Muscle of arm (tissue), 12 donors: ENCODE results near the gene DOCK2. TPM values are rescaled to one million over a fixed set of nuclear protein-coding genes. Genes with fewer than 3 reads are reported as not detected.

Experiments
- DNase-seq: peaks from one replicate; pipeline ENCODE4 v3.0.0-alpha.2; 2013
- polyA plus RNA-seq, 12 donors: library from polyadenylated mRNA; unstranded; fragments of 120-200 nt; gene quantifications; one replicate each; pipeline ENCODE4 v1.2.1, GENCODE V29; 2013; ENCODE audit not compliant: insufficient read length in 12 of 12

Gene DOCK2
- polyA plus RNA-seq, 12 donors: 2.7 to 18.3 (median 3.6) TPM; not detected in 1

DNA sequence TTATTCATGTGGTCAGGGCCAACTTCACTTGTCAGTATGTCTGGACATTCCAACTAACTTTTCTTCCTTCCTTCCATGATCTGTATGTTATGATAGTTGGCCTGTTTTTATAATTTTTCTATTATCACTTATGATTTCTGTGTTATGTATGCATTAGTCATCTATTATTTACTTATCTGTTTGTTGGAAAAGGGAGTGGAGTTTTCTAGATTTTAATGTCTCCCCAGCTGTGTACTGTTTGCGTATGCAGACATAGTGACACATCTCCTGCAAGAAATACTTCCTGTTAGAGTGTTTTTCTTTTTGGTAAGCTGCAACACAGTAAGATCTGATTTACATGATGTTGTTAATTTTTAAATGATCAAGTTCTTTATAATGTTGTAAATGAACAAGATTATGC, 351.9 kb downstream of the DOCK2 start:
- no peak for DNase-seq

DNA sequence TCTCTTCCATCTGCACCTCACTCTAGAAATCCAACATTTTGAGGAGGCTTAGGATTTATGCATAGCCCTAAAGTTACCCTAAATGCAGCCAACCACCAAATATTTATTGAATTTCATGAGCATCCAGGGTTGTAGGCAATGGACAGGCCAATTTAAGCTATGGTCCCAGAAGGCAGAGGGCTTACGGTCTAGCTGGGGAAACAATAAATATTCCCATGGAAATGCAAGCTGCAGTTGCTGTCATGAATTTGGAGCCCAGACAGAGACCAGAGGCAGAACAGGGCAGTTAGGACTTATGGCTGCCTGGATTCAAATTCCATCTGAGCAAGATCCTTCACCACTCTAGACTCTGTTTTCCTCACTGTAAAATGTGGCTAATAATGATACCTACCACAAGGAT, 352.3 kb downstream of the DOCK2 start:
- DNase-seq: no peak

DNA sequence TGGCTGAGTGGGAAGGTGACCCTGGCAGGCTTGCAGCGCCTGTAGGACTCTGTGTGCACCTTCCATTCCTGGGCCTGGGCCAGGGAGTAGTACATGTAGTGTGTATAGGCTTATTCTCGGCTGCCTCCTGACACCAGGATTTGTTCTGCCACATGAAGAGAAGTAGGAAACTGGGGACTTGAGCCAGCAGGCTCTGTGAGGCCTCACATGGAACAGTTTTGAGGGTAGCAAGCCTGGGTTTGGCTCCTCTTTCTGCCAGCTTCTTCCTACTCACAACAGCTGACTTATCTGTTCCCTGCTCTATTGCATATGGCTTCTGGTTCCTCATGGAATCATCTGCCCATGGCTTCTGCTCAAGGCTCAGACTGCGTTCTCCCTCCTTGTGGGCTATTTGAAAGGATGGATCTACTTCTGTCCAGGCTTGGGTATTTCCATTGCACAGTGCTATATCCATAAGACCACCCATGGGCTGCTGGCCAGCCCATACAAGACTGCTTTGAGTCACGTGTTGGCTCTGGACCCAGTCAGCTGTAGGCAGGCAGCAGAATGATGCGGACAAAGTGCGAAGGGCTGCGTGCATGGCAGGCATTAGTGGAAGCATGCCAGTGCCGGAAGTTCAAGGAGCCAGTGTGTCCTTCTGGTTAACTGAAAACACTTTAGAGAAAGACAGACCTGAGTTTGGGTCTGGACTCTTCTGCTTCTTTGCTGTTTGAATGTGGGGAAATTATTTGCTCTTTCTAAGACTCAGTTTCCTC, 354.2 kb downstream of the DOCK2 start:
- DNase-seq: no peak

DNA sequence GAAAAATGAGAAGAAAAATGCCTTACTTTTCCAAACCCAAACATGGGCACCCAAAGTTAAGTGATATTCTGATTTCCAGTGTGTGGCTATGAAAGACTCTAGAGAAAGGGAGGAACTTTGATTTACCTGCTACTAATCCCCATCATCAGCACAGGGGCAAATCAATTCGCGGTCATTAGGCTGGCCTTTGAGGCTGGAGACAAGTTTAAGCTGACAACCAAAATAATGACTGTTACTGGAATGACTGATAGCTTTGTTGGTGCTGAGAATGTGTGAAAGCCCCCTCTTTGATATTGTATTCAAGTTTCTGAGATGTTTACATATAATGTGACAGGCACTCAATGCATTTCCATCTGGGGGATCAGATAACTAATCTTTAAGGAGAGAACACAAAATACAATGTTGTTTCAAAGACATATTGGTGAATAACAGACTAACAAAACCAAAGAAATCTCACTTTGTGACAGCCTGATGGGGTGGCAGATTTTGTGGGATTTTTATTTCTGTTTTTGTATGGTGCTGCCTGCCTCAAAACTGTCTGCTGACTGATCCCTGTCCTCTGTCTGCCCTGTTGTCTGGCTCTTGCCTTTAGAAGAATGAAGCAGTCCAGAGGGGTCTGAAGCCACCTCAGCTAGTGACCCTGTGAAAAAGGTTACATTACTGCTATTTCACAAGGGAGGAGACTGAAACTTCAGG, 355.9 kb downstream of the DOCK2 start:
- no peak for DNase-seq

DNA sequence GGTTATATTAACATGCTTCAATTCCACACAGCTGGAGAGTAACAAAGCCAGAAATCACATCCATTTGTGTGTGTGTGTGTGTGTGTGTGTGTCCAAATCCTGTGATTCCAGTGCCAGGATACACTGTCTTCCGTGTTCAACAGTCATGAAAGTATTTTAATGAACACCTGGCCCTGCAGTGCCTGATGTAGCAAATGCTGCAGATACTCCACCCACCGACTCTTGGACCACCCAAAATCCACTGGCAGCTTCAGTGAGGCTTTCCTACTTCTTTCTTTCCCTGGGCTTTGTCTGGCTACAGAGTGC, 356.4 kb downstream of the DOCK2 start:
- DNase-seq: no peak

DNA sequence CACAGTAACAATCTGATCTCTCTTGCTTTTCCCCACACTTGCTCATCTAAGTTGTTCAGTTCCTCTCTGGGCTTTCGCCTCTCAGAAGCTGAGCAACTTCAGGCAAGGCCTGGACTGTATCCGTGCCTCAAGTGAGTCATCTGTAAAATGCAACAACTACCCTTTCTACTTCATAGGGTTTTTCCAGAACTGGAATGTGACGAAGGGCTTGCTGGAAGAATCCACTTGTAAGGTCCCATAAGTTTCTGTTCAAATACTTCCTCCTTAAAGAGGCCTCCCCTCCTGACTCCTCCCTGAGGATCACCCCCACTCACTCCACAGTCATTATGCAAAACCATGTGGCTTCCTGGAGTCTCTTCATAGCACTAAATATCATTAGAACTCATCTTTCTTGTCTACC, 360.7 kb downstream of the DOCK2 start:
- no peak for DNase-seq

DNA sequence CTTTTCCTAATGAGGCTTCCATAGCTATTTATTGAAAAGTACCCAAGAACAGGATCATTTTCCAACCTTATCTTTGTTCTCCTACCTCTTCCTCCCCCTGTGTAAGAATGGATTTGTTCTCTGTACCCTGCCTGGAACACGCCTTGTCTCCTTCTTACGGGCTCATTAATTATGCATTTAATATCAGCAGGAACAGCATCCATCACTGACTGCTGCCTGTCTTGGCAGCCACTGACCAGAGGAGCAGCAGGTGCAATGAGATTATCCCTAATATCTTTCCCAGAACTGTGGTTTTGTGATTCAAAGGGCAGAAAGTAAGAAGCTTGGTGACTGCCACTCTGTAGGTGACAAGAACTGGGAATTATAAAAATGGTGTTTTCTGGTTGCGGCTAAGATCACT, 362.5 kb downstream of the DOCK2 start:
- DNase-seq: no peak

DNA sequence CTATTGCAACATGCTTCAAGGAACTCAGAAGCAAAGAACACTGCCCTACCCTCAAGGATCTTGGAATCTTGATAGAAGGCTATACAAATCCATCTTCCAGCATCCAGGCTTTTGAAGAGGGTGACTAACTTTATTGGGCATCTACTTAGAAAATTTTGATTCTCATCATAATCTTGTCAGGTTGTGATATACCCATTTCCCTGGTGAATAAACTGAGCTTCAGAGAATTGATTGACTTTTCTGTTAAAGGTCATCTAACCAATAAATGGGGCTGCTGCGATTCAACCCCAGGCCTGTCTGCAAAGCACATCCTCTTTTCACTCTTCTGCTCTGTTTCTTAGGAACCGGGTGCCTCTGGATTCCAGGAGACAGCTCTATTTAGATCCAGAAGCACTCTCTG, 363.1 kb downstream of the DOCK2 start:
- DNase-seq: no peak

DNA sequence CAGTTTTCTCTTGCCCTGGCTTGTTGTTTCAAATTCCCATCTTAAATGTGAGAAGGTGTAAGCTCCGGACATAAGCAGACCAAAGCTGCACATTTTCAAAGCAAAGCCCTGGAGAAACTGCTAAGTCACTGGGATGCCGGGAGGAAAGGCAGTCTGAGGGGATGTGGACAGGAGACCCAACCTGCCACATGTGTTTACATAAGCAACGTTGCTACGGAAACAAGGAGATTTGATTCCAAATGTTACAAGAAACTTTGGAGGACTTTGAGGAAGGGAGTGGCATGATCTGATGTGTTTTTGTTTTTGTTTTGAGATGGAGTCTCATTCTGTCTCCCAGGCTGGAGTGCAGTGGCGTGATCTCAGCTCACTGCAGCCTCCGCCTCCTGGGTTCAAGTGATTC, 368.9 kb downstream of the DOCK2 start:
- DNase-seq: no peak

DNA sequence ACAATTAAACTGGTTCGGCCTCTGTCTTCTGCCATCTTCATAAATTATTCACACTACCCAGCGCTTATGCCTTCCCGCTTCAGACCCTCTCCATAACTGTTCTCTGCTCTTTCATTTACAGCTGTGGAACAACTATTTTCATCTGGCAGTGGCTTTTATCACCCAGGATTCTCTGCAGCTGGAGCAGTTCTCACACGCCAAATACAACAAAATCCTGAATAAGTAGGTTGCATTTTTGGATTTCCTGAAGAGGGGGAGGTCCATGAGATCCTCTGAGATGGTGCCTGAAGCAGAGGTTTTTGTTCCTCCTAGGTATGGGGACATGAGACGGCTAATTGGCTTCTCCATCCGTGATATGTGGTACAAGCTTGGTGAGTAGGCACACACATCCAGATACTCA, 371.3 kb downstream of the DOCK2 start:
- DNase-seq: no peak

DNA sequence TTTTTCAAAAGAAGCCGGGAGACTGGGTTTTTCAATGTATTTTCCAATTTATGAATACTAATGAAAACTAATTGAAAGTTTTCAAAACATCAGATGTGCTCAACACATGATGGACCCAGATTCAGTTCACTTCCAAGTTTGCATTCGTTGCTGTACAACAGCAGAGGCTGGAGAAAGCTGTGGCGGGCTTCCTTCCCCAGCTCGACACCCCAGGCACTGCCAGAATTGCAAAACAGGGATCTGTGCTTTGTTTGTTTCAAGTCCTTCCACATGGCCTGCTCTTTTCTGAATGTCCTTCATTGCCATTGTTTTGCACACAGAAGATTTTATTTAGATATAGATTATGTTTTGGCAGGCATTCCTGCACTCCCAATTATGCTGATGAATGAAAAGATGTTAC, 373.5 kb downstream of the DOCK2 start:
- no peak for DNase-seq

DNA sequence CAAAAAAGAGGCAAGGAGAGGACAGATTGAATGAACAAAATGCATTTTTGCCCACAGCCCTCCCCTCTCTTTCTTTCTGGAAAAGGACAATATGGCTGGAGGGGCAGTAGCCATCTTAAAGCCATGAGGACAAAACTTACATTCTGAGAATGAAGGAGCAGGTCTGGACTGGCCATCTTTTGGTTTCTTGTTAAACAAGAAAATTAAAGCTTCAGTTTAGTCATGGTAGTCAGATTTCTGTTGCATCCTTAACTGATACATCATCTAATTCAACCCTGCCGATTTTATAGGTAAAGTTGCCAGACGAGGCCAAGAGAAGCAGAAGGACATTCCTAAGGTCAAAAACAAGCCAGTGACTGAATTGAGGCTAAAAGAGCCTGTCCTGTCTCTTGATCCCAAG, 374.7 kb downstream of the DOCK2 start:
- DNase-seq: no peak

DNA sequence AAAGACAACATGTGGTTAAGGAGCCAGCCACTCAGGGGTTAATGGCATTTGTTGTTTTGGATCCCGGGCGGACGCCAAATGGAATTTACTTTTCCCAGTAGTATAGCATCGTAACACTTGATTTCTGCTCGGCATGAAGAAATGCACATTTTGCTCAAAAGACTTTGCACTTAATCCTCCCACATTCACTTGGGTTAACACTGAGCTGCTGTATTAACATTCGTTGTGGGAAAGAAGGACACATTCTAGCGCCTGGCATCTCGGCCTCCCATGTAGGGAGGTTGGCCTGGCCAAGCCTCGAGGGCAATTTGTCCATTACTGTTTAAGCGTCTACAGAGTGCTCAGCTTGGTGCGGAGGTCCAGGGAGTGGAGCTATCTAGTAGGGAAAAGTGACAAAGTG, 375.5 kb downstream of the DOCK2 start:
- DNase-seq: no peak

DNA sequence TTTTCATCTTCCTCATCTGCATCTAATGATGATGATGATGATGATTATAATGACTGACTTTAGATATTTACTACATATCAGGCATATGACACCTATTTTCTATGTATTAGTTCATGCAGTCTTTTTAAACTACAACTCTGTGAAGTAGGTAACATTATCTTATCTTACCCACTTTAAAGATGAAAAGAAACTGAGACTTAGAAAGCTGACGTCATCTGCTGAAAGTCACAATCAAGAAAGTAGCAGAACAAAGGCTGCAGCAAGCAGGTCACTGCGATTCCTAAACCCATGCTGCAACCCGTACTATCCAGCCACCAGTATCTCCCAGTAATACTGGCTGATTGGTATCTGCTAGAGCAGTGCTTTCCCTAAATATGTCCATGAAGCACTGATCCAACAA, 383.3 kb downstream of the DOCK2 start:
- no peak for DNase-seq

DNA sequence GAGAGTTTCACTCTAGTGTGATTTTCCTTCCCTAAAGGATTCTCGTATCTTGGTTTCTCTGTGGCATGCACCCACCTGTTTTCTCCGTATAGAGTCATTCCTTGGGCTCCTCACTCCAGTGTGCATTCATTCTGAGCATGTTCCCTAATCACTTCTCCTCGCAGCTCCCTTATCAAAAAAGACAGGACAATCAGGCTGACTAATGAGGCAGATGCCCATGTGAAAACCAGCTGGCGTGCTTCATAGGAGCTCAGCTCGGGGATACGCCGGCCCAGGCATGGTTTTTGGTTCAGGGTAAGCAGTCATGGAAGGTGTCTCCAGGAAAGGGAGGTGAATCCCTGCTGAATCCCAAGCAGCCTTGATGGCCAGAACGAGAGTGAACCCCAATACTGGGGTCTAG, 384.4 kb downstream of the DOCK2 start:
- DNase-seq: no peak

DNA sequence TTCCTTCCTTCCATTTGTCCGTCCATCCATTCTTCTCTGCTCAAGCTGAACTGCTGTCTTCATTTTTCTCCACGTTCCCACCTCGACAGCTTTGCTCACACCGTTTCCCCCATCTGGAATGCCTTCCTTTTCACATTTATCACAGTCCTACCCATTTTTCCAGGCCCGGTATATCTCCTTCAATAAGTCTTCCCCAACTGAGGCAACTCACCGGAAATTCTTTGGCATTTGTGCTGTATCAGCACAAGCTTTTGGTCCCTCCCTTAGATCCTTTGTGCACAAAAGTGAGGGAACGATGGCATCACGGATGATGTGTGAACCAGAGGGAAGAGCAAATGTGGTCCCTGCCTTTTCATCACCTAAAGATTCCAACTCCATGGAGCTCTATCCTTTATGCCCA, 388.8 kb downstream of the DOCK2 start:
- no peak for DNase-seq

DNA sequence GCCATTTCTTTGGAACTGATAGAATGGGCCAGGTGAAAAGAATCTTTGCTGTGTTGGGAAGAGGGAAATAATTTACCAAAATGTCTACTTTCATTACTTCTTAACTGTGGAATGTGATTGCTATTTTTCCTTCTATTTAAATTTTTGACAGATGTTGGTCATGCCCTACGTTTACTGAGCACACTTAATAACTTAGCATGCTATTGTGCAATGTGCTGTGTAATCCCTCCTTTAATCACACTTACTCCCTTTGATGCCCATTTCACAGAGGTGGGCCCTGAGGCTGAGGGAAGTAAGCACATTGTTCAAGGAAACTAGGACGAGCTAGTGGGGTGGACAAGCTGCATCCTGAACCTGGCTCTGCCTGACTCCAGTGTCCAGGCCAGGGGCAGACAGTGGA, 391.0 kb downstream of the DOCK2 start:
- DNase-seq: no peak

DNA sequence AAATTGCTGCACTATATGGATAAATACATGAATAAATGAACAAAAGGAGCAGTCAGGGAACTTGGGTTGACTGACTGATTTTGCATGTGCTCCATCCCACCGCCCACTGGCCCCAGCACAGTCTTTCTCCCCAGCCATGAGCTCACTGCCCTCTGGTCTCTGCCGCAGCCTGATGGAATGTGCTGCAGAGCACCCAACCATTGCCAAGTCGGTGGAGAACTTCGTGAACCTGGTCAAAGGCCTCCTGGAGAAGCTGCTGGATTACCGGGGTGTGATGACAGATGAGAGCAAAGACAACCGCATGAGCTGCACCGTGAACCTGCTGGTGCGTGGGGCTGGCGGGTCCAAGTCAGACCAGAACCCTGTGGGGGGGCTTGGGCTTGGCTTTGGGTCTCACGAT, 397.2 kb downstream of the DOCK2 start:
- no peak for DNase-seq

DNA sequence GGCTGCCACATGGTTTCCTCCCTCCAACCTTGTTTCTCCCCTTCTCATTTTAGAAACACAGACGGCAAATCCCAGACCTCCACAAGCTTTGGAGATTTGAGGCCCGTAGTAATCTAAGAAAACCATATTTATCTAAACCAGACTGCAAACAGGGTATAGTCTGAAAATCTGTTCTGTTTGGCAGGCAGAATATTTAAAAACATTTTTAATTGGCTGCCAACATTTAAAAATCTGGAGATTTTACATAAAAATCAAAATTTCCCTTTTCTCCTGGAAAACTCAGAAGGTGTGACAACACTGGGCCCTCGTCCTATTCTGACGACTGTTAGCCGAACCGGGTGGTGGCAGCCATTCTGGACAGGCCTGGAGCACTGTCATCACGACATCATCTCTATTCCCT, 401.2 kb downstream of the DOCK2 start:
- no peak for DNase-seq

DNA sequence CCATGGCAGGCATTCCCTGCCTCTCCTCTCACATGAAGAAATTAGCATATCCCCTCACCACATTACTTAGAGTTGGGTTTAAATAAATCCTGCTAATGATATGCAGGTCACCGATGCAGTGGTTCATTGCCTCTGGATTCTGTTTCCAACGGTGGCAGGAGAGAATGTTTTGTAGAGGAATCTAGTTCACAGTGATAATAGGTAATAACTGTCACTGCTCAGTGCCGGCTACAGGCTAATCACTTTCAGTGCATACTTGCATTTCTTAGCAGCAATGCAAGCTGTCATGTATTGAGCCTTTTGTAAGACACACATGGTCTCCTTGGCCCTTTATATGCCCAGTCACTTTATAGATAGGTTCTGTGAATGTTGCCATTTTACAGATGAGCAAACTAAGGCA, 402.8 kb downstream of the DOCK2 start:
- no peak for DNase-seq

DNA sequence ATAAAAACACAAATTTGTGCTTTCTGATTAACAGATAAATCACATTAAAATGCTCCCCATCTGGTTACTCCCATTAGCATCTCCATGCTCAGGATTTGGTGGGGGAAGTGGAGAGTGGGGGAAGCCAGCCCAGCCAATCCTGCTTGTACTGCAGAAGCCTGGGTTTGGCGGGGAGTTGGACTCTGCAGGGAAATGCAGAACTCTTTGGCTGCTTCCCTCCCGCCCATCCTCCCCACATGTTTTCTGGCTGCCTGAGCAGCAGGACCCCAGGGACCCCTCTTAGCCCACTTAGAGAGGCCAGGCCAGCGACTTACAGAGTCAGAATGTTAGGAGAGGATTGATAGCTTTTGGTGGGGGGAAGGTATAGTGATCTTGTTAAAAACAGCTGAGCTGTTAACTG, 409.2 kb downstream of the DOCK2 start:
- DNase-seq: peak; percentile 66

DNA sequence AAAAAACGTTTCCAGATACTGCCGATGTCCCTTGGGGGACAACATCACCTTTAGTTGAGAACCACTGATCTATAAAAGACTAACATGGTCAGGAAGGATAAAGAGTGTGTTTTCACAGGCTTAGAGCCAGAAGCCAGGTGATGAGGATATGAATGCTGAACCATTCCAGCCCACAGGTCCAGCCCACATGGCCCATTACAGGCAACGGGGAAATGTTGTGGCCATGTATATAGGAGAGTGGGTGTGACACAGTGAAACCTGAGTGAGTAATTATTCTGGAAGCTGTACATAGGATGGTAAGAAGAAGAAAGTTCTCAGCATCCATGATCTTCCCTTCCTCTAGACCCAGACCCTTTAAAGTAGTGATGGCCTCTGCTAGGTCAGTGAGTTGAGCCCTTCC, 412.6 kb downstream of the DOCK2 start:
- no peak for DNase-seq

DNA sequence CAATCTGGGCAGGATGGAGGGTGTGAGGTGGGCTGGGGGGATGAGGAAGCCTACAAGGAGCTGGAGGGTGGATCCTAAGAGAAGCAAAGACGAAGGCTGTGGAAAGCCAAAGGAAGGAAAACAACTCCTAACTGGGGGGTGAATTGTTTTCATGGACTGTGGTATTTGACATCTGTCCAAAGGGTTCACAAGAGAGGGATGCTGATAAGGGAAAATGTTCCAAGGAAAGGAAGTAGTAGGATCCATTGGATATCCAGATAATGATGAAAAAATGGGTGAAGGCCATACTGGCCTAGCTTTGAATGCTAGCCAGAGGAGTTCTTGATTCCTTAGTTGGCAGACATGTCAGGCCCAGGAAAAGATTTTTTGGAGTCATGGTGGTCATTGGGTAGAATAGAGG, 416.8 kb downstream of the DOCK2 start:
- no peak for DNase-seq

DNA sequence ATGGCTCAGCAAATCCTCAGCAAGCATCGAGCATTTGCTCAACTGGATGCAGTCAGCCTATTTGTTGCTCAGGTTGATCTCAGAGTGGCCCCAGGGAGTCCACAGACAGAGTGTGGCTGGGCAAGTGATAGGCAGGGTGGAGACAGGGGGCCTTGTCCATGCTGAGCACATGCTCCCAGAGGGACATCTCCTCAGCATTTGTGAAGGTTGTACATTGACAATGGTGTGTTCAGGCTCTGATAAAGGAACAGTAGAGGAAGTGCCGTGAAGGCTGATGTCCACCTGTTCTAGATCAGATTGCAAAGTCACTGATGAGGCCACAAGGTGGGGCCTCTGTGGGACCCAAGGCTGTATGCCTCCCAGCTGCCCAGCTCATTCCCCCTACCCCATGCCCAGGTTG, 418.5 kb downstream of the DOCK2 start:
- no peak for DNase-seq
